OCI-LY7 (cell line): ENCODE data around the gene AATF.

ENCODE experiments used
- CTCF ChIP-seq: fragments of 200-600 bp; sonication (generic); conservative IDR thresholded peaks from 2 replicates; pipeline ENCODE4 v1.5.1; 2014; ENCODE audit warnings: mild to moderate bottlenecking, antibody characterized with exemption, low read length, moderate library complexity, mixed read lengths
- EZH2phosphoT487 ChIP-seq: fragments of 200-600 bp; sonication (generic); IDR thresholded peaks from 2 replicates; pipeline ENCODE4 v1.6.1; 2018; ENCODE audit warnings: low read depth, borderline replicate concordance, mild to moderate bottlenecking, mixed run types, antibody characterized with exemption, low read length, moderate library complexity, mixed read lengths

- TF ChIP-seq CTCF (no peak), EZH2phosphoT487 (no peak)
Measured at GRCh38 chr17:37026531-37026869, 77.7 kb downstream of the AATF start.
